Measurements from ENCODE around the gene SPATA2.
"Not testable (repeated sequence)": the region's sequence is repeated elsewhere in the genome, so short reads cannot be mapped to it uniquely, and the experiment has no call there.

DNA sequence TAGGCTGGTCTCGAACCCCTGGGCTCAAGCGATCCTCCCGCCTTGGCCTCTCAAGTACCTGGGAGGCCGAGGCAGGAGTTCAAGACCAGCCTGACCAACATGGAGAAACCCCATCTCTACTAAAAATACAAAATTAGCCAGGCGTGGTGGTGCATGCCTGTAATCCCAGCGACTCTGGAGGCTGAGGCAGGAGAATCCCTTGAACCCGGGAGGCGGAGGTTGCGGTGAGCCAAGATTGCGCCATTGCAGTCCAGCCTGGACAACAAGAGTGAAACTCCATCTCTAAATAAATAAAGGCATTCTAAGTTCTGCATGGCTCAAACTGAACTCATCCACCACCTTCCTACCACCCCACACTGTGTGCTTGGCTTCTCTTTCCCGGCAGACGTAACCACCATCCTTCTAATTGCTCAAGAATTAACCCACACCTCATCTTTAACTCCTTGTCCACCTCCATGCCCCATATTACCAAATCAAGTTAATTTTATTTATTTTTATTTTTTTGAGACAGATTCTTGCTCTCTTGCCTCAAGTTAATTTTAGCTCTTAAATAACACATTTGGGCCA, 40.6 kb upstream of the SPATA2 start:
- not testable (repeated sequence) for TF ChIP-seq POLR2AphosphoS5, POLR2A, EP300 (IDR thresholded peaks at IDR 0.05)
- TF ChIP-seq, protein P1, sequence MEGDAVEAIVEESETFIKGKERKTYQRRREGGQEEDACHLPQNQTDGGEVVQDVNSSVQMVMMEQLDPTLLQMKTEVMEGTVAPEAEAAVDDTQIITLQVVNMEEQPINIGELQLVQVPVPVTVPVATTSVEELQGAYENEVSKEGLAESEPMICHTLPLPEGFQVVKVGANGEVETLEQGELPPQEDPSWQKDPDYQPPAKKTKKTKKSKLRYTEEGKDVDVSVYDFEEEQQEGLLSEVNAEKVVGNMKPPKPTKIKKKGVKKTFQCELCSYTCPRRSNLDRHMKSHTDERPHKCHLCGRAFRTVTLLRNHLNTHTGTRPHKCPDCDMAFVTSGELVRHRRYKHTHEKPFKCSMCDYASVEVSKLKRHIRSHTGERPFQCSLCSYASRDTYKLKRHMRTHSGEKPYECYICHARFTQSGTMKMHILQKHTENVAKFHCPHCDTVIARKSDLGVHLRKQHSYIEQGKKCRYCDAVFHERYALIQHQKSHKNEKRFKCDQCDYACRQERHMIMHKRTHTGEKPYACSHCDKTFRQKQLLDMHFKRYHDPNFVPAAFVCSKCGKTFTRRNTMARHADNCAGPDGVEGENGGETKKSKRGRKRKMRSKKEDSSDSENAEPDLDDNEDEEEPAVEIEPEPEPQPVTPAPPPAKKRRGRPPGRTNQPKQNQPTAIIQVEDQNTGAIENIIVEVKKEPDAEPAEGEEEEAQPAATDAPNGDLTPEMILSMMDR (IDR thresholded peaks at IDR 0.05): not testable (repeated sequence)
